Activated T-cell treated with anti-CD3 and anti-CD28 coated beads, Interleukin-2, amount 50 U/mL, for 1 hour (primary cell): ENCODE data around the gene SENP1.

ENCODE experiments used
- DNase-seq: peaks from one replicate; pipeline ENCODE4 v3.0.0-alpha.2; 2020

SENP1 gene

GRCh38 chr12:48063530-48063929, 42.3 kb downstream of the SENP1 start:
- no peak for DNase-seq

DNA sequence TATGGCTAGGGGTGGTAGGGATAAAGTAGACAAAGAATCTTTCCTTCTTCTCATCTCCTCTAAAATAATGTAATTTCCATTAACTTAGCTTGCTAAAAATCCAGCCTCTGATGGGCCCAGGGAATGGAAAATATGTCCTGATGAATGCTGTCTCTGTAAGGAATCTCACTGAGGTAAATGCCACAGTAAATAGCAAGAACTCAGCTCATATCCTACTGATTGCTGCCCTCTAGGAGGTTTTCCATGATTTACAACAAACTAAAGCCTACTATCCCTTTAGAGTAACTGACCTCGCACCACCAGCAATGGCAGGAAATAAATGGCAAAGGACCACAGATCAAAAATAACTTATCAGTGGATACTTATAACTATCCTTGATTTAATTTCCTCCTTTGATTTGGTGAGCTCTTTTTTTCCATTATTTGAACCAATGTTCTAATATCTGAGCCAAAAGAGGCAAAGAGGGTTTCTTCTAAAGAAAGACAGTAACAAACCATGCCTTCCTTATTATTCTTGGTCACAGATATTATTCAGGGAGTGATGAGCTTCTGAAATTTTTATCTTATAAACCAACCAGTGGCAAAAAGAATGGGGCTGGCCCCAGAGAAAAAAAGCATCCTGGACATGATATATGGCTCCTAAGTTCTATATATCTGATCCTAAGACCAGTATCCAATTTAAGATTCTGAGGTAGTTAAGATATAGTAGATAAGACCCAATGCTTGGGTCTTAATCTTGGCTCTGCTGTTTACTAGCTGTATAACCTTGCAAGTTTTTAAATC, 43.8 kb downstream of the SENP1 start:
- no peak for DNase-seq

DNA sequence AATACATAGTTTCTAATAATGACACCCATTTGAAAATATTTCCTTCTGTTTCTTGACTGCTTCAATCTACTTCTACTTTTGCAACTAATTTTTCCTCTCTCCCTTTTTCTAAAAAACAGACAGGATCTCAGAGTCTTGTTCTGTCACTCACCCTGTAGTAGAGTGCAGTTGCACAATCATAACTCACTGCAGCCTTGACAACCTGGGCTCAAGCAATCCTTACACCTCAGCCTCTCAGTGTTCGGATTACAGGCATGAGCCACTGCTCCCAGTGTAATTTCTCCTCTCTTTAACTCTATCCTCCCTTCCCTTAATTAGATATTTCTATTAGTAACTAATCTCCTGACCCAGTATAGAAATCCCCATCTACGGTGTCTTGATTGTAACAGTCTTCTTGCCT, 45.4 kb downstream of the SENP1 start:
- DNase-seq = no peak

DNA sequence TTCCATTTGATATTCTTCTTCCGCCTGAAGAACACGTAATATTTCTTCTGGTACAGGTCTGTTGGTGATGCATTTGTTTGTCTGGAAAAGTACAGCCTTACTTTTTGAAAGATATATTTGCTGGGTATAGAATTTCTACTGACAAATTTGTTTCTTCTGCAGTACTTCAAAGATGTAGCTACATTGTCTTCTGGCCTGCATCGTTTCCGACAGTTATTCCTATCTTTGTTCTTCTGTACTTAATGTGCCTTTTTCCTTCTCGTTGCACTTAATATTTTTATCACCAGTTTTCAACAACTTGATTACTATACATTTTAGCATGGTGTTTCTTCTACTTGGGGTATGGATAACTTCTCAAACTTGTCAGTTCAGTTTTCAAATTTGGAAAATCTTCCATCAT, 47.1 kb downstream of the SENP1 start:
- DNase-seq = no peak

DNA sequence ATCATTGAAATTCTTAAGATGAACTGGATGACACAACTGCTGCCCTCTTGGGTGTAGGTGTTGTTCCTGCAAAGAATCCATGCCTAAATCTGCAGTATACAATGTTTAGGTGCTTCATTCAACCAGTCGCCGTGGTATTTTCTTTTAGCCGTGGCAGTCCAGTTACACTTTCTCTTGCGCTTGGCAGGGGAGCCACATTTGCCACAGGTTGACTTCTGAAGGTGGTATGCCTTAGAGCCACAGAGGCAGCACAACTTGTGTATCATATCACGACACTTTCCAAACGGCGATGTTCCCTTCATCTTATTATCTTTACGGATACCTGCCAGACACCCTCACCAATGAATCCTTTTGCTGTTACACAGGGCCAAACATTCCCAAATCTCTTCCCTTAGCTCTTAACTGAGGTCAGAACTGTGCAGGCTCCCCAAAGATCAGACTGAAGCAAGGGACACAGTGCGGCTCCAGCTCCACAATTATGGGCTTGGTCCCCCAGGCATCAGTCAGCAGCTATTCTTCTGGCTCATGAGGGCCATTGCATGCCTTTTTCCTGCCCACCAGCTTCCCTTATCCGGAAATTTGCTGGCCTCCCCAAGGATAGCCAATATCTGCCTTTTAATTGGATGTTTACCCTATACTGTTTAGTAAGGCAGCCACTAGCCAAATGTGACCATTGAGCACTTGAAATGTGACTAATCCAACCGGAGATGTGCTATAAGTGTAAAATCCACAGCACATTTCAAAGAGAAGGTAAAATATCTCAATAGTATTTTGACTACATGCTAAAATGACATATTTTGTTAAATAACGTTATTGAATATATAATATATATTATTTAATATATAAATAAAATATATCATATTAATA, 50.7 kb downstream of the SENP1 start:
- DNase-seq = no peak

DNA sequence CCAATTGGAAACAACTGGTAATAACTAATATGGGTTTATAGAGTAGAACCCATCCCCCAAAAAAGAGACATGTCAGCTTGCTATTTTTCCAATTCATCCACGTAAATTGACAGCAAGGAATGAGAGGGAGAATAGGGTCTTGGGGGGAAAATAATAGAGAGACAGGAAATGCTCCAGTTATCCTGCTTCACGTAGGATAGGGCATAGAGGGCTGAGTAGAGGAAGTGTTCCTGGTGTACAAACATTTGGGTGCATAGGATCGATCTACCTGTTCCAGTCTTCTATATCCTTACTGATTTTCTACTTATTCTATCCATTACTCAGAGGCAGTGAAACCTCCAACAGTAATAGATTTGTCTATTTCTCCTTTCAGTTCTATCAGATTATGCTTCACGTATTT, 52.0 kb downstream of the SENP1 start:
- DNase-seq = no peak

GRCh38 chr12:48053122-48053521, 52.8 kb downstream of the SENP1 start:
- no peak for DNase-seq

GRCh38 chr12:48051681-48052080, 54.2 kb downstream of the SENP1 start:
- DNase-seq = no peak

- DNase-seq = no peak
Observed at GRCh38 chr12:48050174-48050573, 55.7 kb downstream of the SENP1 start.

DNA sequence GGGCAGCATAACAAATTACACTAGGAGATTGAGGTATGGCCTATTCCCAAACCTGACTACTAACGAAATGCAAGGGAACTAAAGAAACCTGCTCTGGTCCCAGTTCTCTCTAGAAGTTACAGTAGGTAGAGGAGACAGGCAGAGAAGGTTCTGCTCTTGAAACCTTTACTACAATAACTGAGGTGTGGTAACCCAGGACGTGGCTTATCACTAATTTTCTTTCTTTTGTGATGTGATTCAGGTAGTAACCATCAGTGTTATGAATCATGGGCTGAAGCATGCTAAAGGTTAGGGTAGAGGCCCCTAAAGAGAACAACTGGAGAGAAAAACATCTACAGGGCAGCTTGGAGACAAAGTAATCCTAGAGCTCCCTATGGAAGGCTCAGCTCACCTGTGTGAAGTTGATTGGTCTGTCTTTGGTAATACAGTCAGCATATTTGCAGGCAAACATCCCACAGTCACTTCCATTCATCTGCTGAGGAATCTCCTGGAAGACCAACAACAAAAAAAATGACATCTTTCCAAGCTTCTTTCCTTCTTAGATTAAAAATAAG, 59.8 kb downstream of the SENP1 start:
- no peak for DNase-seq

DNA sequence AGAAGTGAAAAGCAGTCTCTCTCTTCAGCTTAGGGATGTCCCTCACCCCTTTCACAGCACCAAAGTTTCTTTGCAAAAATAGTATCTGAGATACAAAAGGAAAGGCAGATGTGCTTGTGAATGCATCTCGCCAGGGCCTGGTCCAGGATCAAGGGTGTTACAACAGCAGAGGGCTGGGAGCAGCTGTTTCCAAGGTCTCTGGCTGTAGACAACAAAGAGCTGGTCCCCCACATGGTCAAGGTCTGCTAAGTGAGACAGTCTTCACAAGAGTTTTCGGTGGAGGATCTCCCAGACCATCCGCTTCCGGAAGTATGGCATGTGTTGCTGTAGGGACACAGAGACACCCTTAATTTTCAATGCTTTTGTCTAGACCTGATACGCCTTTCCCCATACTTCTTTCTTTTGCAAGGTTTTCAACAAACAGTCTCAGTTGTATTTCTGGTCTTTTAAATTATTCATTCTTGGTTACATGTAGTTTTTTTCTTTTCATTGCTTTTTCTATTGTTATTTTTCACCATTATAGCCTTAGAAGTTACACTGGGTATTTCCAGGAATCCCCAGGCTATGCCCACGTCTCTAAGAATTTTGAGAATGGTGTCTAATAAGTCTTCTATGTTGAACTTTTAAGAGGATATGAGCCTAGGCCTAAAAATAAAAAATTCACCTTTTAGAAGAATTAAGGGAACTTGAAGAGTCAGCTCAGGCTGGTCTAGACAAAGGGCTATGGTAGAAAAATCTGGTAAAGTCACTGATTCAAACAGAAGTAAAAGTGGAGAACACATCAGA, 60.6 kb downstream of the SENP1 start:
- no peak for DNase-seq

- DNase-seq = no peak
Observed at GRCh38 chr12:48044396-48044795, 61.5 kb downstream of the SENP1 start.

DNA sequence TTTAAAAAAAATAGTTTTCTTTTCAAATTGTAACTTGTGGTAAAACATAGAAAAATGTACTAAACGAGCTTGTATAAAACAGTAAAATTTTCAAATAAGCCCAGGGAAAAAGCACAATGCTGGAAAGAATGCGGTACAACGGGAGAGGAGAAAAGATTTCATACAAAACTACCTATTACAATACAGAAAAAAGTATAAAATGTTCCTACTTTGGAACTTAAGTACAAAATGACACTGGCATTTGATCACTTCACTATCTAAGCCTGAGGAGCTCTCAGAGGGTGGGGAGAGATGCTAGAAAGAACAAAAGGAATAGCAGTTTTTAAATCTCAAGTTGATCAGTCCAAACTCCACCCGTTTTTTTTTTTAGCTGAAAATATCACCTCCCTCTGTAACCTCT, 62.1 kb downstream of the SENP1 start:
- DNase-seq = no peak

- no peak for DNase-seq
Observed at GRCh38 chr12:48041591-48042423, 64.1 kb downstream of the SENP1 start.

DNA sequence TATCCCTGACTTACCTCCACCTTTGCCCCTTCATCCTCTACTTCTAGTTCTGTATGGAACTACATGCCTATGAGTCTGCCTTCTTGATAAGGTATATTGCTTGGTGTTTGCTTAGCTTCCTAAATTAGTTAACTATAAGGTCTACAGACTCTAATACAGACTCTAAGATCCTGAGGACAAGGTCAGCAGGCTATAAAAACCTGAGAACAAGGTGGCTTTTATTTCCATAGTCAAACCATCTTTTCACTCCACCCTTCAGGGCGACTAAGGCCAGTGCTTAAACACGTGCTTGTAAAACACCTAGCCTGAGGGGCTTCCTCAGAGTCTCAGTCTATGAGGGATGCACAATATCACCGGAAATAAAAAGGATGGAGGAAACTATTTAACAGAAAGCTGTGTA, 65.5 kb downstream of the SENP1 start:
- DNase-seq = no peak

- no peak for DNase-seq
Observed at GRCh38 chr12:48039151-48039550, 66.7 kb downstream of the SENP1 start.

- no peak for DNase-seq
Observed at GRCh38 chr12:48038085-48038484, 67.8 kb downstream of the SENP1 start.

- no peak for DNase-seq
Observed at GRCh38 chr12:48037267-48037915, 68.5 kb downstream of the SENP1 start.

DNA sequence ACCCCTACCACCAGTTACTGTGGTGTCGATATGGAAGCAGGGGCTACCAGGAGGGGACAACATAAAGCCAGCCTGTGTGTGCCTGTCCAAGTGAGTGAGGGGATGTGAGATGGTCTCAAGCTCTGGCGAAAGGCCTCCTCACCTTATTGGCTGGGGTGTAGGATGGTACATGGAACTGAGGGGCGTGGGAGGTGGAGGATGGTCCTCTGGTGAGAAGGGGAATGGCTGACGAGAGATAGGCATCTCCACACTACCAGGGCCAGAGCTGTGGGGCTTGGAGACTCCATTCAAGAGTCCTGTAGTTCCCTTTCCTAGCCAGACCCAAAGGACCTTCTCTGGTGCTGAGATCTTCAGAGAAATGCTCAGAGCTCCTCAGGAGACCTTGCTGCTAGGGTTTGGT, 69.1 kb downstream of the SENP1 start:
- no peak for DNase-seq

DNA sequence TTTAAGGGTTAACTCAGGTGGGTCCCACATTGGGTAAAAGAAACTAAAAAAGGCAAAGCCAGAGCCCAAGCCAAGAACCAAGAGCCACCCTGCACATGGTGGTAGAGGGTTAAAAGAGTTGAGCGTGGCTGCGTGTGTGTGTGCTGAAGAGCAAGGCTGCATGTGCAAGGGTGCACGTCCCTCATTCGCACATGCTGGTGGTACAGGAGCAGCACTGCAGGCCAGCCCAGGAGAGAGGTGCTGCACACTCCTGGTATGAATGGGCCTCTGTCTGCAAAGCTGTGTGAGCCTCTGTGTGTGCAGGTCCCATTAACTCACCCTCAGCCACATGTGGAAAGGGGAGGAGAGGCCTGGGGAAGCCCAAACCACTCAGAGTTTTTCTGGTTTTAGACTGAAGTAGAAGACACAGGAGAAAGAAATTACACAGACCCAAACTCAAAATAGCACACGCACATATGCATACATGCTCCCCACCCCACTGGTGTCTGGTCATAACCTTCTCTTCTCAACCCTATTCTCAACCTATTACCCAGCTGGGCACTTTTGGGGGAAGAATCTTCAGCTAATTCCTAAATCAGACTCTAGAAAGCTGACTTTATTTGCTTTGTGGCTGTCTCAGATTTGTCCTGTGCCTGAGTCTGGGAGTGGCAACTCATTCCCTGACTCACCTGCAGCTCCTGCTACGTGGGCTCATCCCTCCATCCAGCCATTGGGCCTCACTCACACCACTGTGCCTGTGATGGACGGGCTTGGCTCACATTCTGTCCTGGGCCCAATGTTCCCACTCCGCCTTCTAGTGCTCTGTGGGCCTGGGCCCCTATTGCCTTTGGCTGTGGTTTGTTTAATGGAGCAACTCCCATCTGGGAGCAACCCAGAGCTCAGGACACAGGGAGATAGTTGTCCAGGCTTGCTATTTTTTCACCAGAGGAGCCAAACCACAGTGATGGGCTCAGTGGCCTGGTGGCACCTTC, 70.8 kb downstream of the SENP1 start:
- DNase-seq = no peak
